GM19238 (cell line): ENCODE results near the gene ANKRD34A.

Experiments
- DNase-seq: peaks from one replicate; pipeline ENCODE4 v3.0.0; 2011; ENCODE audit warnings: low spot score; ENCODE audit not compliant: insufficient read length

The ANKRD34A gene

GRCh38 chr1:145991735-145992412, 27.5 kb upstream of the ANKRD34A start:
- no peak for DNase-seq

DNA sequence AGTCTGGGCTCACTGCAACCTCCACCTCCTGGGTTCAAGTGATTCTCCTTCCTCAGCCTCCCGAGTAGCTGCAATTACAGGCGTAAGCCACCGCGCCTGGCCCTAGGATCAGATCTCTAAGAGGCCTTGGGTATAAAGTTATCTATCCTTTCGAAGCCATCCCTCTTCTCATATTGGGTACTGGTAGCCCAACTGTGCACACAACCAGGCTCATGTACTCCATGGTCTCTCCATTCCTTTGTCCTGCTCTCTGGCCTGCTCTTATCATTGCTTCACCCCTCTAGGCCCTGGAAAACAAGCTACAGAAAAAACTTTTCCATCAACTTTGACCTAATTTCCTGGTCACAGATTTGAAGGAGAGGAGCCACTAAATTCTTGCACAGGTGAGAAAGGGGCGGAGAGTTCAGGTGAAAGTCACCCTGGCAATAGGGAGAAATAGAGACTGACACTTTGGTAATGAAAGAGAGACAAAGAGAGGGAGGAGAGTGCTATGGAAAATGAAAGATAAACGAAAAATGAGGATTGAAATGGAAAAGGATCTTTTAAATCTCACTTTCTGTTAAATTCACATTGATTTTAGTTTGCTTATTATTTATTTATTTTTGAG, 26.0 kb upstream of the ANKRD34A start:
- no peak for DNase-seq

DNA sequence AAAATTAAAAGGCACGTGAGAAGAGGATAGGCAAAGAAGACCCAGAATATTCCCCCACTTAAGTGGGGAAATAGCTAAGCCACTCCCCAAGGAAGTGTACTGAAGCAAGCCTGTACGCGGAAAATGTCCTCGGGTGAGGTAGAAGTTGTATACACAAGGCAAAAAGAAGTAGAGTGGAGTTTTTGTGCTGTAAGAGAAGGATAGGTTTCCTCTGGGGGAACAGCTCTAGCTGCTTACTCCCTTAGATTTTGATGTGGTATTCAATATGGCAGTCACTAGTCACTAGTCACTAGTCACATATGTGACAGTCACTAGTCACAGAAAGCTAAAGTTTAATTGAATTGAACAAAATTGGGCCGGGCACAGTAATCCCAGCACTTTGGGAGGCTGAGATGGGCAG, 24.4 kb upstream of the ANKRD34A start:
- DNase-seq, result no peak

GRCh38 chr1:145987926-145988325, 23.6 kb upstream of the ANKRD34A start:
- no peak for DNase-seq

DNA sequence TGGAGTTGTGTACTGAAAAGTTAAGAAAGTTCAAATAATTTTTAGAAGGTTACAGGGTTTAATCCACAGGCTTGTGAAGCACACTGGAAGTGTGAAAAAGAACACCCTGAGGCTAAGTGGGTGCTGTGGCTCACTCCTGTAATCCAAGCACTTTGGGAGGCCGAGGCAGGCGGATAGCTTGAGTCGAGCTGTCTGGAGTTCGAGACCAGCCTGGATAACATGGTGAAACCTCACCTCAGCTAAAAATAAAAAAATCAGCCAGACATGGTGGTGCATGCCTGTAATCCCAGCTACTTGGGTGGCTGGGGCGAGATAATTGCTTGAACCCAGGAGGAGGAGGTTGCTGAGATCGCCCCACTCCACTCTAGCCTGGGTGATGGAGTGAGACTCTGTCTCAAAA, 22.2 kb upstream of the ANKRD34A start:
- no peak for DNase-seq

DNA sequence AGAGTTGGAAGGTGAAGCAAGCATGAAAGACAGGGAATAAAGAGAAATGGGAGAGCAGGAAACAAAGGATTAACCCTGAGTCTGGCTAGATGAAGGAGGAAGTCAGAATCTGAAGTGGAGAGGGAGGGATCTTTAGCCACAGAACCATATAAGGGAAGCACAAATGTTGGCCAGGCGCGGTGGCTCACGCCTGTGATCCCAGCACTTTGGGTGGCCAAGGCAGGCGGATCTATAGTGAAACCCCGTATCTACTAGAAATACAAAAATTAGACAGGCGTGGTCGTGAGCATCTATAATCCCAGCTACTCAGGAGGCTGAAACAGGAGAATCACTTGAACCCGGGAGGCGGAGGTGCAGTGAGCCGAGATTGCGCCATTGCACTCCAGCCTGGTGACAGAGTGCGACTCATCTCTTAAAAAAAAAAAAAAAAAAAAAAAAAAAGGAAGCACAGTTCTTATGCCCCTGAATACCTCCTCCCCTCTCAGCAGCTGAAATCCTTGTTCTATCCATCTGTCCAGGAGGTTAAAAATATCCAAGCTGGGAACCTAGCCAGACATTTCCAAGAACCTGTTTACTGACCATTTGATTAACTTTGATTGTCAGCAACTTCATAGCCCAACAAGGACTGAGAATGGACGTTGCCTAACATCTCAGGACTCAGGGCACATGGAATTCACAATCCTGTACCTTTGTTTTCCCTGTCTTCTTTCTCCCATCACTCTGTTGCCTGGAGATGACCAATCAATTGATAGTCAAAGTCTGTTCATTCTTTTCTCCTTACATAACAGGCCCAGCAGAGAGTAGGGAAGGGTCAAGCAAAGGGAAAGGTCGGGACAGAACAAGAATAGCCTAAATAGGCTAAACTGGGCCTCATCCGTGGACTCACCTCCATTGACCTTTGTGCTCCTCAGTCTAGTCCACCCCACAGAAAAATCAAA, 21.4 kb upstream of the ANKRD34A start:
- DNase-seq, result no peak

- DNase-seq, result no peak
Measured at GRCh38 chr1:145985129-145985501, 20.7 kb upstream of the ANKRD34A start.

DNA sequence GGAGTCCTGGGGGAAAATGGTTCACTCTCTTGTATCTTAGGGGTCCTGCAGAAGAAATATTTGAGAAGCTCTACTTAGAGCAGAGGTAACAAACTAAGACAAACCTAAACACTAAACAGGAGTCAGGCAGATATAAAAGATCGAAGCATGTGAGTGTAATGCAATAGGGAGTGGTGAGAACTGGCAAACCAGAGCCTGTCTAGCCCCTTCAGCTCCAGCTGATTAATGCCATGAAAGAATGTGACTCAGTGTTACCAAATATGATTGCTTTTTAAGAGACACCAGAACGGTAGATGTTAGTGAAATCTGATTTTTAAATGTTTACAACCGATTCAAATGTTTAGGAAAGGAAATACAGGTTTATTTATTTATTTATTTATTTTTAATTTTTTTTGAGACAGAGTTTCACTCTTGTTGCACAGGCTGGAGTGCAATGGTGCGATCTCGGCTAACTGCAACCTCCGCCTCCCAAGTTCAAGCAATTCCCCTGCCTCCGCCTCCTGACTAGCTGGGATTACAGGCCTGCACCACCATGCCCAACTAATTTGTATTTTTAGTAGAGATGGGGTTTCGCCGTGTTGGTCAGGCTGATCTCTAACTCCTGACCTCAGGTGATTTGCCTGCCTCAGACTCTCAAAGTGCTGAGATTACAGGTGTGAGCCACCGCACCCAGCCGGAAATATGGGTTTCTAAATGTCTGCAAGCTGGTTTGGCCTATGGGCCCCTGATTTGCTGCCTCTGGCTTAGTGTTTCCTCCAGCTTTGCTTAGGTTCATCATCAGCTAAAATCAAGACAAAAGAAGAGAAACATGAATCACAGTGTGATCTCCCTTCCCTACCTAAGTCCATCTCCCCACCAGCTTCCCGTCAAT, 19.8 kb upstream of the ANKRD34A start:
- DNase-seq, result no peak

GRCh38 chr1:145983206-145983675, 18.9 kb upstream of the ANKRD34A start:
- no peak for DNase-seq

DNA sequence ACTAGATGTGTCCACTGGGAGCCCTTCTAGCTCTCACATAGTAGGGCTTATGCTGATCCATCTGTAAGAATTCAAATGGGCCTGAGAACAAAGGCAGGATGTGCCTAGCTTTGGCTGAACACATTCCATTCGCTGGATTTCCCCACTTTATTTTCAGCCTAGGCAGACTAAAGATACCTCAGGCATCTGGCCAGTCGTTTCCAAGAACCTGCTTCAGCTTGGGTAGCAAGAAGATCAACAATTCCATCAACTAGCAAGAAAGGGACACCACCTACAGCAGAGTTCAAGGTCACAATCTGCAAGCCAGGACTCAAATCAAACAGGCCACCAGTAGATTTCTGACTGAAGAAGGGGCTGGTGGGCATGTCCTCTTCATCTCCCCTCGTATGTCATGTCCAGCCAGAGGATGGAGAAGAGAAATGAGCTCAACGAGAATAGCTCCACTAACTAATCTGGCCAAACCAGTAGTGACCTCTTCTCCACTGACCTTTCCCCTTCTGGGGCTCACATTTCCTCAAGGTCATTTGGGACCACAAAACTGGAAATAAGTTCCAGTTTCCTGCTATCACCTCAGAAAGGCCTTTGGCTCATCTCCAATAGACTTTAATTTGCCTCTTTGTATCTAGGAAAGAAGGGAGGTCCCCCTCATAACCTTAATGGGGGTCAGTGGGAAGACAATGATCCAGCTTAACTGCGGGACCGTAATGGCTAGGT, 17.8 kb upstream of the ANKRD34A start:
- DNase-seq, result no peak

DNA sequence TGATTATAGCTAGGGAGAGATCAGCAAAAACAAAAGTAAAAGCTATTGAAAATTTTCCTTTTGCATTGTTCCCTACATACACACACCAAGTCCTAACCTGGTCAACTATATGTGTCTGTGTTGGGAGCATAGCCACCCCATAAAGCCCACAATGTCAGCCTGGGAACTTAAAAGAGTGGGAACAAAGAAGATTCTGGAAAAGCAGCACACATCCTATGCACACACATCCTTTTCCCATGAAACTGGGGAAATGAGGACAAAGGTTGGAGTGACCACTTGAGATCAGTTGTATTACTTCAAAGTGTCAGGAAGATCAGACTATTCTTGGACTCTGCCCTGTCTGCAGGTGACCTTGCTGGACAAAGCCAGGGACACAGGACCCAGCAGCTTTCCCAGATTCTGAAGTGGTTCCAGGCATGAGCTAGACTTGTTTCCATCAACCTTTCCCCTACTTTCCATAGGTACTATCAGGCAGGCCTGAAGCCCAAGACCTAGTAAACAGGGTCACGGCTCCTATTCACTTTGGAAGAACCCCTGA, 16.2 kb upstream of the ANKRD34A start:
- no peak for DNase-seq

DNA sequence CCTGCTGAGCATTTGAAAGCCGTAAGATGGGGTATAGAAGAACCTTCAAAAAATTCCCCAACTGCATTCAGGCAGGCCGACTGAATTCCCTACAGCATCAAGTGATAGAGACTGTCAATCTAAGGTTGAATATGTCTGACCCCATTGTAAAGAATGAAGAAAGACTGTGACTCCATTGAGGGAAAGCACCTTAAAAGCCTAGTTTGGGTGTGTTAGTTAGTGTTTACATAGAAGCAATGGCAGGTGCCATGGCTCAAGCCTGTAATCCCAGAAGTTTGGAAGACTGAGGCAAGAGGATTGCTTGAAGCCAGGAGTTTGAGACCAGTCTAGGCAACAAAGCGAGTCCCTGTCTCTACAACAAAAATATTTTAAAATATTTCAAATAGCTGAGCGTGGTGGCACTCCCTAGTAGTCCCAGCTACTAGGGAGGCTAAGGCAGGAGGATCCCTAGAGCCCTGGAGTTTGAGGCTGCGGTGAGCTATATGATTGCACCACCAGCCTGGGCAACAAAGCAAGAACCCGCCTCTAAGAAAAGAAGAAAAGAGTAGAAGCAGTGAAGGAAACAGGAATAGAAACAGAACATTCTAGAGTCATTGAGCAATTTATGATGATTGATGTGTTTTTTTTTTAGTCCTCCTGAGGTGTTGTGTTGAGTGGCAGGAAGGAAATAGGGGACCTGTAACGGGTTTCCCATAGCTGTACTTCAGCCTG, 15.5 kb upstream of the ANKRD34A start:
- DNase-seq, result no peak

- peak; percentile 77 for DNase-seq
Measured at GRCh38 chr1:145978854-145979745, 14.7 kb upstream of the ANKRD34A start.

- no peak for DNase-seq
Measured at GRCh38 chr1:145978471-145978853, 14.1 kb upstream of the ANKRD34A start.

DNA sequence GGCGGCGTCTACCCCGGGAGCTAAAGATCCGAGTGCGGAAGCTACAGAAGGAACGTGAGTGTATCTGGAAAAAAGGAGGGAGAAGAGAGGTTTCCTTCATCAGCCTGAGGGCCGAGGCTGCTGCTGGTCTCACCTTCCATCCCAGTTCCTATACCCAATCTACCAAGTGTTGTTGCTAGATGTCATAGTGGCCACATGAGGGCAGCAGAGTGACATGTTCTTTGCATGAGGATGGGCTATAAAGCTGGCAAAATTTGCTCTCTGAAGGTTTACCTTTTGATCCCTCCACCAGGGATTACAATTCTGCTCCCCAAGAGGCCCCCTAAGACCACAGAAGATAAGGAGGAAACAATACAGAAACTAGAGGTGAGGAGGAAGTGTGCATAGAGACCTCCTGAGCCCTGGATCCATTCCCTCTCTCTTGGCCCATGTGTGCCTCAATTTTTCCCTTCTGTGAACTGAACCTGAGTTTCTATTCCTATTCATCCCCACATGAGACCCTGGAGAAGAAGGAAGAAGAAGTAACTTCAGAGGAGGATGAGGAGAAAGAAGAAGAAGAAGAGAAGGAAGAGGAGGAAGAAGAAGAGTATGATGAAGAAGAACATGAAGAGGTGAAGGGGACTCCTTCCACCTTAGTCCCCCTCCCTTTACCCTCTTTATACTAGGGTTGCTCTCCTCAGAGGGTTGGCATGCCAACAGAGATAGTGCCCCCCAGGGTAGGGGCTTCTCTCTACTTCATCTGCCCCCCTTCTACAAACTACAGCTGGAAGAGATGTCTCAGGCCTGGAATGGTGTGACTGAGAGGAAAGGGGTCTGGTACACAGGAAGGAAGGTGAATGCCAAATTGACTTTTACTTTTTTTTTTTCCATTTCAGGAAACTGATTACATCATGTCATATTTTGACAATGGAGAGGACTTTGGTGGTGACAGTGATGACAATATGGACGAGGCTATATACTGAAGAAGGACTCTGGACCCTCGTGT, 13.4 kb upstream of the ANKRD34A start:
- peak; percentile 54 for DNase-seq

DNA sequence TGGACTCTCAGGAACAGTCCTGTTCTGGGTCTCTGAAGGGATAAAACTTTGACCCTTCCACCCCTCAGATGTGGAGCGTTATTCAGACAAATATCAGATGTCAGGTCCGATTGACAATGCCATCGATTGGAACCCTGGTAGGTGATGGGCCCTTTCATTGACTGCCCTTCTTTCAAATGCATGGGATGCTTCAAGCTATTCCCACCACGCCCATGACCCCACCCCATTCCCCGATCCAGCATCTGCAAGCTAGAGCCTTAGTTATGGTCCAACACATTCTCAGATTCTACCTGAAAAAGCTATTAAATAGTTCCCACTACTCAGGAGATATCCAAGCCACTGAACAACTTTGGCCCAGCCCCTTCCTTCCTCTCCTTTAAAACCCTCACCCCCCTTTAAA, 12.6 kb upstream of the ANKRD34A start:
- no peak for DNase-seq

DNA sequence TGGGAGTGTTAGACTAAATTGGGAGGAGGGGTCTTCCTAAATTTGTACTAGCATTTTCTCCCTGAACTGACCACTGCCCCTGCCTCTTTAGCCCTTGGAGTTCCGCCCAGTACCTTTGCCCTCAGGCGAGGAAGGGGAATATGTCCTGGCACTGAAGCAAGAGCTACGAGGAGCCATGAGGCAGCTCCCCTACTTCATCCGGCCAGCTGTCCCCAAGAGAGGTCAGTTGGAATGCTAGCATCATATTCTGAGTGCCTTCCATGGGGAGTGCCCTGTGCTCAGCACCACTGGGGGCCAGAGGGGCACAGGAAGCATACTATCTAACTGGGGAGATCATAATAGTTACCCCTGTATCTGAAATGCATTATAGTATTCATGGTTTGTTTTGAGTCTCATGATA, 10.8 kb upstream of the ANKRD34A start:
- DNase-seq, result no peak
